K562 (cell line): Measurements from ENCODE around the gene PPP1R15A. TPM values are rescaled to one million over a fixed set of nuclear protein-coding genes. Genes with fewer than 3 reads are reported as not detected.

ENCODE experiments used
- MGA ChIP-seq: fragments of 450-650 bp; IDR thresholded peaks from 2 replicates; pipeline ENCODE4 v1.6.1; 2016; ENCODE audit warnings: mild to moderate bottlenecking, moderate library complexity
- NFIX ChIP-seq: fragments of 250-450 bp; sonication (Bioruptor Pico); IDR thresholded peaks from 2 replicates; pipeline ENCODE4 v1.4.0; 2020; ENCODE audit warnings: low read depth, mild to moderate bottlenecking, moderate library complexity
- NFYB ChIP-seq: IDR thresholded peaks from 2 replicates; pipeline ENCODE4 v1.6.1; 2011; ENCODE audit warnings: mild to moderate bottlenecking, moderate library complexity; ENCODE audit not compliant: insufficient read length; ENCODE audit errors: extremely low read depth
- NR4A1 ChIP-seq, 2 experiments: fragments of 250-450 bp in 1 of 2; fragments of 450-650 bp in 1 of 2; sonication (Bioruptor Pico) in 1 of 2; IDR thresholded peaks; 2 replicates each; pipeline versions ENCODE4 v1.4.0 to v1.6.1; 2016 to 2020; ENCODE audit warnings: mild to moderate bottlenecking in 2 of 2, missing compliant biosample characterization in 1 of 2, missing genetic modification characterization in 1 of 2, moderate library complexity in 1 of 2
- PTBP1 ChIP-seq: fragments of 200-400 bp; formaldehyde crosslinking; IDR thresholded peaks from 2 replicates; pipeline ENCODE4 v1.6.1; 2017; ENCODE audit warnings: low read depth, low read length
- SNRNP70 ChIP-seq: fragments of 200-400 bp; formaldehyde crosslinking; optimal IDR thresholded peaks from 2 replicates; pipeline ENCODE3; 2017; ENCODE audit warnings: low read depth, low read length
- ZKSCAN8 ChIP-seq: fragments of 200-800 bp; sonication (Bioruptor generic); IDR thresholded peaks from 2 replicates; pipeline ENCODE4 v1.6.1; 2016; ENCODE audit warnings: missing genetic modification characterization, missing compliant biosample characterization
- ZNF3 ChIP-seq: fragments of 250-450 bp; sonication (Bioruptor Pico); IDR thresholded peaks from 2 replicates; pipeline ENCODE4 v1.5.0; 2021; ENCODE audit warnings: mild to moderate bottlenecking, moderate library complexity
- polyA plus RNA-seq, 8 experiments: library from polyadenylated mRNA; depleted of rRNA in 4 of 8; stranded (reverse) in 5 of 8; unstranded in 3 of 8; fragments of >200 nt; fragmentation: Nextera tagmentation in 2 of 8; fragmentation: Illumina TruSeq in 1 of 8; extraction: Ambion mirVana in 2 of 8; extraction: Trizol in 1 of 8; gene quantifications; 2 replicates each; pipeline versions ENCODE4 v1.2.1 to v1.2.3, GENCODE V29; 2011 to 2014; ENCODE audit warnings: inconsistent platforms in 1 of 8, missing spikeins in 1 of 8
- total RNA-seq, 7 experiments: library from RNA; depleted of rRNA in 6 of 7; stranded (reverse); fragments of >200 nt in 6 of 7; fragmentation: Illumina TruSeq in 2 of 7; extraction: Trizol in 2 of 7; gene quantifications; 2 replicates each; pipeline versions ENCODE4 v1.2.1 to v1.2.3, GENCODE V29; 2011 to 2021; ENCODE audit warnings: low replicate concordance in 1 of 7
- TF ChIP-seq, protein P1 (sequence below): IDR thresholded peaks from 2 replicates; pipeline ENCODE4 v1.6.1; 2012; ENCODE audit warnings: low read depth, low read length, improper control_type of control experiment, borderline replicate concordance

The PPP1R15A gene
- total and polyA plus RNA-seq, 9 of the 15 experiments (the other 6 are each of a cell fraction or from before 2014, with no cell fraction given) = 0.42 to 73.7 (median 44.0) TPM

DNA sequence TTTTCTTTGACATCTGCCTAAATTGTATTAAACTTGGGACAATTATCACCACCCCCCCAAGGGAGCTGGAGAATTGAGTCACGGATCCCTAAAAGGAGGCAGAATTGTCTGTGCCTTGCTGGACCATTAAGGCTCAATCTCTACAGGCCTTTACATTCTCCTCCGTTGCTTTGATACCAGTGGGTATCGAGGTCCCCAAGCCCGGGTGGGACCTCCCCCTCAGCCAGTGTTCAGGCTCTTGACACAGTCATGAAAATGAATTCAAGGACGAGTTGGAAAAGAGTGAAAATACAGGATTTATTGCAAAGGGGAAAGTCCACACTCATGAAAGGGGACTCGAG is 5.6 kb downstream of the PPP1R15A start (continued):
- TF ChIP-seq ZNF3 (CRISPR knock-in tag) = 0 out of 2 replicates have a peak, but pooled peaks have one; percentile 26
- TF ChIP-seq PTBP1 = no peak
- no peak for TF ChIP-seq NFIX (CRISPR knock-in tag)
- no peak for TF ChIP-seq SNRNP70
- TF ChIP-seq NR4A1 (CRISPR knock-in tag; IDR thresholded peaks at IDR 0.05) = no peak
- no peak for TF ChIP-seq NR4A1 (tag; IDR thresholded peaks at IDR 0.05)
- no peak for TF ChIP-seq NFYB
- no peak for TF ChIP-seq ZKSCAN8 (CRISPR knock-in tag)
- TF ChIP-seq, protein P1, sequence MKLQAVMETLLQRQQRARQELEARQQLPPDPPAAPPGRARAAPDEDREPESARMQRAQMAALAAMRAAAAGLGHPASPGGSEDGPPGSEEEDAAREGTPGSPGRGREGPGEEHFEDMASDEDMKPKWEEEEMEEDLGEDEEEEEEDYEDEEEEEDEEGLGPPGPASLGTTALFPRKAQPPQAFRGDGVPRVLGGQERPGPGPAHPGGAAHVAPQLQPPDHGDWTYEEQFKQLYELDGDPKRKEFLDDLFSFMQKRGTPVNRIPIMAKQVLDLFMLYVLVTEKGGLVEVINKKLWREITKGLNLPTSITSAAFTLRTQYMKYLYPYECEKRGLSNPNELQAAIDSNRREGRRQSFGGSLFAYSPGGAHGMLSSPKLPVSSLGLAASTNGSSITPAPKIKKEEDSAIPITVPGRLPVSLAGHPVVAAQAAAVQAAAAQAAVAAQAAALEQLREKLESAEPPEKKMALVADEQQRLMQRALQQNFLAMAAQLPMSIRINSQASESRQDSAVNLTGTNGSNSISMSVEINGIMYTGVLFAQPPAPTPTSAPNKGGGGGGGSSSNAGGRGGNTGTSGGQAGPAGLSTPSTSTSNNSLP = no peak
- no peak for TF ChIP-seq MGA
